Activated CD8-positive, alpha-beta T cell treated with anti-CD3 and anti-CD28 coated beads, Interleukin-2, amount 10 ng/mL, durations not matched to agents 7 days and 5 days (primary cell): ENCODE results near the gene MT1E. TPM values are rescaled to one million over a fixed set of nuclear protein-coding genes. Genes with fewer than 3 reads are reported as not detected.
"Not testable (repeated sequence)": the region's sequence is repeated elsewhere in the genome, so short reads cannot be mapped to it uniquely, and the experiment has no call there.

Source experiments
- ATAC-seq: fragments of 150-1000 bp; cut with Tn5 transposase; one replicate; pipeline ENCODE4 v1.10.0; 2021; ENCODE audit warnings: moderate library complexity
- CTCF ChIA-PET: fragments of 350-600 bp; sonication (Branson Sonifier 250); formaldehyde crosslinking; loops from one replicate; lab custom pipeline; 2021; ENCODE audit warnings: antibody characterized with exemption; lab: Charles Lee
- POLR2A ChIA-PET: fragments of 350-600 bp; sonication (Branson Sonifier 250); formaldehyde crosslinking; loops from one replicate; lab custom pipeline; 2021; ENCODE audit warnings: antibody characterized with exemption; lab: Charles Lee
- DNase-seq: peaks from one replicate; pipeline ENCODE4 v3.0.0-alpha.2; 2020
- H3K27ac Mint-ChIP-seq: one replicate; pipeline ENCODE4 v1.8.0; 2021; ENCODE audit warnings: mild to moderate bottlenecking, mixed read lengths
- H3K27me3 Mint-ChIP-seq: one replicate; pipeline ENCODE4 v1.8.0; 2021; ENCODE audit warnings: low read depth, mixed read lengths
- H3K36me3 Mint-ChIP-seq: one replicate; pipeline ENCODE4 v1.8.0; 2021; ENCODE audit warnings: low read depth, mixed read lengths
- H3K4me1 Mint-ChIP-seq: one replicate; pipeline ENCODE4 v1.8.0; 2021; ENCODE audit warnings: low read depth, mixed read lengths
- H3K4me3 Mint-ChIP-seq: one replicate; pipeline ENCODE4 v1.8.0; 2021; ENCODE audit warnings: mild to moderate bottlenecking, mixed read lengths
- H3K9me3 Mint-ChIP-seq: one replicate; pipeline ENCODE4 v1.8.0; 2022; ENCODE audit warnings: mixed read lengths; ENCODE audit not compliant: insufficient read depth
- total RNA-seq, 2 experiments: library from RNA; stranded (reverse); gene quantifications; one replicate each; pipeline ENCODE4 v1.2.3, GENCODE V29; 2021

MT1E gene
- total RNA-seq: 10 to 100 TPM; 65.0 to 74.8 TPM

GRCh38 chr16:56625140-56625942, at the start of gene MT1E:
Gene MT1E, plus strand, starts transcription at chr16:56625781. Its CDS starts 71 bp downstream, at chr16:56625852.
- Mint-ChIP-seq H3K4me1 (peaks cover 18% of the 10 kb centered on the region), H3K36me3 (no peaks in the 10 kb centered on the region), H3K27ac (peak within 1 kb of the TSS; percentile 87), H3K9me3 (no peaks in the 10 kb centered on the region), H3K4me3 (peak within 1 kb of the TSS; percentile 81), H3K27me3 (peaks cover 33% of the 10 kb centered on the region)
- CTCF ChIA-PET: interaction anchor here (1.3 to 2.8 kb wide), 4 partner anchors 11 to 77 kb away, joined by 3 to 14 read pairs (median 6); no protein-coding TSS in a partner anchor
- ATAC-seq (peak; percentile 89), DNase-seq (peak; percentile 77)
- POLR2A ChIA-PET: interaction anchor here (0.6 to 4.7 kb wide), 13 partner anchors 9 to 995 kb away, joined by 3 to 56 read pairs (median 7); partner anchors contain the start of genes MT1F, MT1X, MT2A and NLRC5

- ATAC-seq: peak; percentile 100
- H3K4me3 Mint-ChIP-seq: no peak overlapping the region
- H3K36me3 Mint-ChIP-seq: no peaks in the 10 kb centered on the region
- peaks cover 10% of the 10 kb centered on the region for H3K4me1 Mint-ChIP-seq
- peak overlapping the region; percentile 72 for H3K27ac Mint-ChIP-seq
- H3K9me3 Mint-ChIP-seq: no peaks in the 10 kb centered on the region
- ChIA-PET CTCF (interaction anchor here (0.6 to 3.7 kb wide), 50 partner anchors 10 to 375 kb away, joined by 3 to 143 read pairs (median 5); partner anchors contain the start of genes MT2A, MT4, NUDT21 and OGFOD1), POLR2A (interaction anchor here (0.6 to 1.1 kb wide), 3 partner anchors 15 to 125 kb away, joined by 3 to 5 read pairs (median 3); no protein-coding TSS in a partner anchor)
- peak; percentile 93 for DNase-seq
- peaks cover 17% of the 10 kb centered on the region for H3K27me3 Mint-ChIP-seq
Measured at GRCh38 chr16:56576585-56577299, 48.8 kb upstream of the MT1E start.

GRCh38 chr16:56577300-56577625, 48.3 kb upstream of the MT1E start:
- Mint-ChIP-seq H3K27ac (peak overlapping the region; percentile 72), H3K36me3 (no peaks in the 10 kb centered on the region), H3K4me3 (no peak overlapping the region), H3K9me3 (no peaks in the 10 kb centered on the region), H3K27me3 (peaks cover 17% of the 10 kb centered on the region), H3K4me1 (peaks cover 10% of the 10 kb centered on the region)
- DNase-seq (no peak), ATAC-seq (no peak)
- CTCF ChIA-PET: interaction anchor here (0.7 to 3.7 kb wide), 31 partner anchors 10 to 374 kb away, joined by 3 to 143 read pairs (median 5); partner anchors contain the start of genes MT2A, MT4, NUDT21 and OGFOD1
- POLR2A ChIA-PET: interaction anchor here (1.1 kb wide), 1 partner anchor 38 kb away, joined by 3 read pairs; no protein-coding TSS in a partner anchor

- peaks cover 27% of the 10 kb centered on the region for H3K27me3 Mint-ChIP-seq
Measured at GRCh38 chr16:56580391-56581048, 45.1 kb upstream of the MT1E start.

GRCh38 chr16:56582911-56583310, 42.7 kb upstream of the MT1E start:
- DNase-seq, POLR2A ChIA-PET, H3K4me1 Mint-ChIP-seq, H3K4me3 Mint-ChIP-seq, H3K36me3 Mint-ChIP-seq, H3K27ac Mint-ChIP-seq, H3K9me3 Mint-ChIP-seq, ATAC-seq: not testable (repeated sequence)
- CTCF ChIA-PET: interaction anchor here (0.8 to 2.3 kb wide), 4 partner anchors 18 to 210 kb away, joined by 3 to 10 read pairs (median 5); no protein-coding TSS in a partner anchor
- peaks cover 38% of the 10 kb centered on the region for H3K27me3 Mint-ChIP-seq

More at GRCh38 chr16:56580391-56581048, 45.1 kb upstream of the MT1E start:
- CTCF ChIA-PET: interaction anchor here (0.8 kb wide), 1 partner anchor 20 kb away, joined by 4 read pairs; no protein-coding TSS in a partner anchor
- POLR2A ChIA-PET: no interaction called here
- no peak for DNase-seq
- Mint-ChIP-seq H3K27ac (no peak overlapping the region), H3K9me3 (no peaks in the 10 kb centered on the region), H3K4me3 (no peak overlapping the region), H3K4me1 (peaks cover 10% of the 10 kb centered on the region), H3K36me3 (no peaks in the 10 kb centered on the region)
- ATAC-seq: no peak

GRCh38 chr16:56583351-56584168, 42.0 kb upstream of the MT1E start:
- no peaks in the 10 kb centered on the region for H3K36me3 Mint-ChIP-seq
- peaks cover 41% of the 10 kb centered on the region for H3K27me3 Mint-ChIP-seq
- no peaks in the 10 kb centered on the region for H3K4me1 Mint-ChIP-seq
- no peak overlapping the region for H3K27ac Mint-ChIP-seq
- H3K4me3 Mint-ChIP-seq: no peak overlapping the region
- CTCF ChIA-PET: interaction anchor here (1.5 to 2.3 kb wide), 2 partner anchors 17 to 118 kb away, joined by 4 to 6 read pairs; no protein-coding TSS in a partner anchor
- ATAC-seq (no peak), DNase-seq (no peak)
- POLR2A ChIA-PET: no interaction called here
- H3K9me3 Mint-ChIP-seq: no peaks in the 10 kb centered on the region

- H3K9me3 Mint-ChIP-seq: no peaks in the 10 kb centered on the region
- ChIA-PET POLR2A (interaction anchor here (1.2 kb wide), 1 partner anchor 100 kb away, joined by 4 read pairs; no protein-coding TSS in a partner anchor), CTCF (interaction anchor here (1.5 kb wide), 1 partner anchor 118 kb away, joined by 4 read pairs; no protein-coding TSS in a partner anchor)
- ATAC-seq: no peak
- H3K4me3 Mint-ChIP-seq: no peak overlapping the region
- peaks cover 5% of the 10 kb centered on the region for H3K4me1 Mint-ChIP-seq
- peaks cover 47% of the 10 kb centered on the region for H3K27me3 Mint-ChIP-seq
- H3K27ac Mint-ChIP-seq: no peak overlapping the region
- H3K36me3 Mint-ChIP-seq: no peaks in the 10 kb centered on the region
- no peak for DNase-seq
Measured at GRCh38 chr16:56584276-56584675, 41.3 kb upstream of the MT1E start.

- Mint-ChIP-seq H3K27me3 (peaks cover 52% of the 10 kb centered on the region), H3K27ac (peak overlapping the region; percentile 21), H3K4me1 (peaks cover 19% of the 10 kb centered on the region), H3K9me3 (no peaks in the 10 kb centered on the region), H3K4me3 (peak overlapping the region; percentile 79), H3K36me3 (no peaks in the 10 kb centered on the region)
- ChIA-PET POLR2A (no interaction called here), CTCF (interaction anchor here (4.2 kb wide), 1 partner anchor 12 kb away, joined by 23 read pairs; no protein-coding TSS in a partner anchor)
- no peak for DNase-seq
- ATAC-seq: no peak
Measured at GRCh38 chr16:56588781-56589140, 36.8 kb upstream of the MT1E start.

- Mint-ChIP-seq H3K9me3 (peaks cover 4% of the 10 kb centered on the region), H3K27ac (peak within 1 kb of the TSS; percentile 21), H3K4me1 (peaks cover 19% of the 10 kb centered on the region), H3K4me3 (peak within 1 kb of the TSS; percentile 79), H3K27me3 (peaks cover 48% of the 10 kb centered on the region), H3K36me3 (no peaks in the 10 kb centered on the region)
- ATAC-seq: peak; percentile 85
- ChIA-PET POLR2A (no interaction called here), CTCF (interaction anchor here (4.2 kb wide), 1 partner anchor 13 kb away, joined by 23 read pairs; no protein-coding TSS in a partner anchor)
- DNase-seq: peak; percentile 39
Measured at GRCh38 chr16:56589141-56590039, 36.2 kb upstream of the MT1E start, which contains the start of gene MT3. Gene MT3, plus strand, starts transcription at chr16:56589528. Its CDS starts 63 bp downstream, at chr16:56589591.
